ENCODE results near the gene SCGB1C1.
"Not testable (repeated sequence)": the region's sequence is repeated elsewhere in the genome, so short reads cannot be mapped to it uniquely, and the experiment has no call there.

DNA sequence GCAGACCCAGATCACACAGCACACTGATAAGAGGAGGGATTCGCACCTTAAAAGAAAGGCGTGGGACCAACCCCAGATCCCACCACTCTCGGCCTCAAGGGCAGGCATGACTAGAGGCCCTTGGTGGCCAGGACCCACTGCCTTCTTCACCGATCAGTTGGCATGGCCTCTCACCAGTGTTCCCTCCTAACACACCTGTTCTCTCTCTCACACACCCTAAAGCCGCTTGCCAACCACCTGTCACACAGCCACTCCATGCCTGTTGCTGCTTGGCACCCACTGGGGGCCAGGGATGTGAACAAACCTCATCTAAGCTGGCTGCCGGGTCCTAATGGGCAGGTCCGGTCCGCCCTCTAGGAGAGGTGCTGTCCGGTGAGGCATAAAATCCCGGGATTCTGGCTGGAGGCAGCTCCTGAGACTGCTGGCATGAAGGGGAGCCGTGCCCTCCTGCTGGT, at the start of gene SCGB1C1:
- TF ChIP-seq, protein P1, sequence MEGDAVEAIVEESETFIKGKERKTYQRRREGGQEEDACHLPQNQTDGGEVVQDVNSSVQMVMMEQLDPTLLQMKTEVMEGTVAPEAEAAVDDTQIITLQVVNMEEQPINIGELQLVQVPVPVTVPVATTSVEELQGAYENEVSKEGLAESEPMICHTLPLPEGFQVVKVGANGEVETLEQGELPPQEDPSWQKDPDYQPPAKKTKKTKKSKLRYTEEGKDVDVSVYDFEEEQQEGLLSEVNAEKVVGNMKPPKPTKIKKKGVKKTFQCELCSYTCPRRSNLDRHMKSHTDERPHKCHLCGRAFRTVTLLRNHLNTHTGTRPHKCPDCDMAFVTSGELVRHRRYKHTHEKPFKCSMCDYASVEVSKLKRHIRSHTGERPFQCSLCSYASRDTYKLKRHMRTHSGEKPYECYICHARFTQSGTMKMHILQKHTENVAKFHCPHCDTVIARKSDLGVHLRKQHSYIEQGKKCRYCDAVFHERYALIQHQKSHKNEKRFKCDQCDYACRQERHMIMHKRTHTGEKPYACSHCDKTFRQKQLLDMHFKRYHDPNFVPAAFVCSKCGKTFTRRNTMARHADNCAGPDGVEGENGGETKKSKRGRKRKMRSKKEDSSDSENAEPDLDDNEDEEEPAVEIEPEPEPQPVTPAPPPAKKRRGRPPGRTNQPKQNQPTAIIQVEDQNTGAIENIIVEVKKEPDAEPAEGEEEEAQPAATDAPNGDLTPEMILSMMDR (IDR thresholded peaks at IDR 0.05), result not testable (repeated sequence)
- TF ChIP-seq POLR2A, EP300 (IDR thresholded peaks at IDR 0.05): not testable (repeated sequence)

Measured in sigmoid colon (tissue), 4 donors.